Transverse colon (tissue), 4 donors: ENCODE results near the gene RPL28. TPM values are rescaled to one million over a fixed set of nuclear protein-coding genes. Genes with fewer than 3 reads are reported as not detected.

Experiments
- DNase-seq: peaks from one replicate; pipeline ENCODE4 v3.0.0-alpha.2; 2019
- H3K27ac ChIP-seq, 4 donors: fragments of 200-600 bp; sonication (generic); 2 replicates each; pipeline ENCODE4 v1.5.1; 2016 to 2018; ENCODE audit warnings: inconsistent platforms in 4 of 4
- H3K27me3 ChIP-seq: fragments of 200-600 bp; sonication (generic); 2 replicates; pipeline ENCODE4 v1.5.1; 2017; ENCODE audit warnings: inconsistent platforms
- H3K36me3 ChIP-seq, 4 donors: fragments of 200-600 bp; sonication (generic); 2 replicates each; pipeline ENCODE4 v1.5.1; 2017 to 2019; ENCODE audit warnings: inconsistent platforms in 4 of 4
- H3K4me1 ChIP-seq, 4 donors: fragments of 200-600 bp; sonication (generic); 2 replicates each; pipeline ENCODE4 v1.5.1; 2017 to 2020; ENCODE audit warnings: inconsistent platforms in 4 of 4
- H3K4me3 ChIP-seq, 4 donors: fragments of 200-600 bp; sonication (generic); 1 replicate in 1 of 4; 2 replicates in 3 of 4; pipeline versions ENCODE4 v1.5.1 to v1.6.1; 2017 to 2019; ENCODE audit warnings: inconsistent platforms in 4 of 4
- H3K9me3 ChIP-seq, 2 donors: fragments of 200-600 bp; sonication (generic); 2 replicates each; pipeline ENCODE4 v1.5.1; 2017 to 2019; ENCODE audit warnings: inconsistent platforms in 2 of 2
- EP300 ChIP-seq: sonication (generic); formaldehyde crosslinking; IDR thresholded peaks from one replicate; pipeline ENCODE4 v1.6.1; 2017; ENCODE audit warnings: antibody characterized with exemption, low read depth
- POLR2A ChIP-seq: fragments of 450-650 bp; IDR thresholded peaks from one replicate; pipeline ENCODE4 v1.6.1; 2016; ENCODE audit warnings: antibody characterized with exemption, mild to moderate bottlenecking, moderate library complexity
- POLR2AphosphoS5 ChIP-seq, 3 donors: sonication (generic); formaldehyde crosslinking; IDR thresholded peaks; one replicate each; pipeline ENCODE4 v1.6.1; 2016; ENCODE audit warnings: antibody characterized with exemption in 3 of 3
- WGBS, 2 donors: methylation state at CpG; one replicate each; pipeline ENCODE4 v1.1.5; 2018; ENCODE audit warnings: low coverage in 1 of 2; 5-methylcytosine and 5-hydroxymethylcytosine counted together
- in situ Hi-C, 4 donors: fragments of 200-750 bp; cut with MboI; loops; one replicate each; pipeline versions ENCODE4 v1.15.0 to v1.15.1; 2017; ENCODE audit warnings: low sequenced_read_pairs in 3 of 4, low pct_ligation_motif_present in 1 of 4, low pct_unique_long_range_greater_than_20kb in 1 of 4
- intact Hi-C: fragments of 100-400 bp; cut with DNase I; formaldehyde crosslinking; loops from one replicate; pipeline ENCODE4 v1.15.1; 2023; ENCODE audit warnings: low total_unique reads
- total RNA-seq, 4 donors: library from RNA; depleted of rRNA; stranded (reverse); fragments of >200 nt; gene quantifications; one replicate each; pipeline ENCODE4 v1.1.0, GENCODE V29; 2016
- TF ChIP-seq, protein P1 (sequence below), 5 experiments: fragments of 200-600 bp in 3 of 5; fragments of 450-650 bp in 2 of 5; sonication (generic) in 3 of 5; IDR thresholded peaks; 1 replicate in 2 of 5; 2 replicates in 3 of 5; pipeline ENCODE4 v1.5.1; 2016 to 2017; ENCODE audit warnings: antibody characterized with exemption in 5 of 5, inconsistent platforms in 3 of 5, mild to moderate bottlenecking in 2 of 5, moderate library complexity in 1 of 5

RPL28 gene
- total RNA-seq, 4 donors from 2014 or later: 448 to 648 (median 605) TPM

DNA sequence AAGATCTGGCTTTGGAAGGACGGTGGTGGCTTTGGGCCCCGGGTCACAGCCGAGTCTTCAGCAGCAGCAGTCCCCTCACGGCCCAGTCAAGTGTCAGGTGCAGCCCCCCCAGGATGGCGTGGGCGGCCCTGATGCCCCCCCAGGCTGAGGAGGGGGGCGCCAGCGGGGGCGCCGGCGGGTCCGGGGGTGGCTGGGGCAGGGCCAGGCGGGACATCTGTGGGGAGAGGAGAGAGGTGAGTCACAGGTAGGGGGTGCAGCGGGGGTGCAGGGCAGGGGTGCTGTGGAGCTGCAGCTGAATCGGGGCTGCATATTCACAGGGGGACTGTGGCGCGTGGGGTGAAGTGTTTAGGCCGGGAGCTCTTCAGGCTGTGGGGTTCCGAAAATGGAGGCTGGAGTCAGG is 19.8 kb upstream of the RPL28 start:
- 76 to 80% methylated on average over 7 to 16 of the region's 19 CpGs for WGBS, 2 donors
- no peak for DNase-seq
- intact Hi-C loops (no loop called here), in situ Hi-C loops (no loop called here)
- H3K4me3 ChIP-seq: no peak overlapping the region
- no peak overlapping the region for H3K27ac ChIP-seq
- H3K36me3 ChIP-seq: no peaks in the 10 kb centered on the region
- no peak for TF ChIP-seq EP300
- no peak for TF ChIP-seq POLR2A
- no peak for TF ChIP-seq POLR2AphosphoS5 (IDR thresholded peaks at IDR 0.05)
- TF ChIP-seq, protein P1, sequence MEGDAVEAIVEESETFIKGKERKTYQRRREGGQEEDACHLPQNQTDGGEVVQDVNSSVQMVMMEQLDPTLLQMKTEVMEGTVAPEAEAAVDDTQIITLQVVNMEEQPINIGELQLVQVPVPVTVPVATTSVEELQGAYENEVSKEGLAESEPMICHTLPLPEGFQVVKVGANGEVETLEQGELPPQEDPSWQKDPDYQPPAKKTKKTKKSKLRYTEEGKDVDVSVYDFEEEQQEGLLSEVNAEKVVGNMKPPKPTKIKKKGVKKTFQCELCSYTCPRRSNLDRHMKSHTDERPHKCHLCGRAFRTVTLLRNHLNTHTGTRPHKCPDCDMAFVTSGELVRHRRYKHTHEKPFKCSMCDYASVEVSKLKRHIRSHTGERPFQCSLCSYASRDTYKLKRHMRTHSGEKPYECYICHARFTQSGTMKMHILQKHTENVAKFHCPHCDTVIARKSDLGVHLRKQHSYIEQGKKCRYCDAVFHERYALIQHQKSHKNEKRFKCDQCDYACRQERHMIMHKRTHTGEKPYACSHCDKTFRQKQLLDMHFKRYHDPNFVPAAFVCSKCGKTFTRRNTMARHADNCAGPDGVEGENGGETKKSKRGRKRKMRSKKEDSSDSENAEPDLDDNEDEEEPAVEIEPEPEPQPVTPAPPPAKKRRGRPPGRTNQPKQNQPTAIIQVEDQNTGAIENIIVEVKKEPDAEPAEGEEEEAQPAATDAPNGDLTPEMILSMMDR (IDR thresholded peaks at IDR 0.05): no peak
- peaks cover 3 to 17% (median 14%) of the 10 kb centered on the region in 4 donors for H3K4me1 ChIP-seq
- no peaks in the 10 kb centered on the region for H3K9me3 ChIP-seq
- H3K27me3 ChIP-seq: peaks cover 39% of the 10 kb centered on the region

DNA sequence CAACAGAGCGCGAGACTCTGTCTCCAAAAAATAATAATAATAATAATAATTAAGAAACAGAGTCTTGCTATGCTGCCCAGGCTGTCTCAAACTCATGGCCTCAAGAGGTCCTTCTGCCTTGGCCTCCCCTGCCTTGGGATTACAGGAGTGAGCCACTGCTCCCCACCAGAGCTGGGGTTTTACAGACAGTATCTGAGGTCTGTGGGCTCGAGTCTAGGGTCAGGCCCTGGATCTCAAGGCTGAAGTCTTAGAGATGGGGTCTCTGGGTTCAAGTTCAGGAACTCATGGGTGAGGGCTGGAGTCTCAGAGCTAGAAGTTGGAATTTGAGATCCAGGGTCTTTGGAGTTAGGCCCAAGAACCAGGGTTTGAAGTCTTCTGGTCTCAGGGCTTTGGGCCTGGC is 18.9 kb upstream of the RPL28 start:
- TF ChIP-seq POLR2AphosphoS5 (IDR thresholded peaks at IDR 0.05): no peak
- no peak for TF ChIP-seq EP300
- no peak for TF ChIP-seq POLR2A
- TF ChIP-seq, protein P1 (IDR thresholded peaks at IDR 0.05): no peak
- intact Hi-C loops: no loop called here
- in situ Hi-C loops: no loop called here
- Histone ChIP-seq H3K27me3 (peaks cover 48% of the 10 kb centered on the region), H3K4me3 (no peak overlapping the region), H3K4me1 (peaks cover 3 to 17% (median 14%) of the 10 kb centered on the region in 4 donors), H3K27ac (no peak overlapping the region), H3K9me3 (no peaks in the 10 kb centered on the region), H3K36me3 (no peaks in the 10 kb centered on the region)
- 90% methylated on average over 3 of the region's 3 CpGs; no CpG with 5 or more reads in 1 of the 2 donors for WGBS, 2 donors
- DNase-seq: no peak

DNA sequence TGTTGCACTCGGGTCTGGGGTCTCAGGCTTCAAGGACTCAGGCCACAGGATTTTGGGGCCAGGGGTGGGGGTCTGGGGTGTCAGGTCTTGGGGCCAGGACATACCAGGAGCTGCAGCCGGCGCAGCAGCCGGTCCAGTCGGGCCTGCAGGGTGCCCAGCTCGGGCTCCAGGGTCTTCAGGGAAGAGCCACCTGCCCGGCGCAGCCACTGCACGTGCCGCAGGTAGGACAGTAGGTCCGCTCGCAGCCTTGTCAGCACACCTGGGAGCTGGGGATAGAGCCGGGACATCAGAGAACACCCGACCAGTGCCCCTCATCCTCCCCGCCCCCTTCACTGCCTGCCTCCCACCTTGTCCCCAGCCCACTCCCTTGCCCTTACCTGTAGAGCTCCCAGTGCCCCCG is 17.6 kb upstream of the RPL28 start:
- in situ Hi-C loops (no loop called here), intact Hi-C loops (no loop called here)
- Histone ChIP-seq H3K36me3 (no peaks in the 10 kb centered on the region), H3K27ac (no peak overlapping the region), H3K9me3 (no peaks in the 10 kb centered on the region), H3K27me3 (peaks cover 61% of the 10 kb centered on the region), H3K4me1 (peaks cover 3 to 17% (median 14%) of the 10 kb centered on the region in 4 donors), H3K4me3 (no peak overlapping the region)
- DNase-seq: no peak
- TF ChIP-seq POLR2A: no peak
- no peak for TF ChIP-seq POLR2AphosphoS5 (IDR thresholded peaks at IDR 0.05)
- no peak for TF ChIP-seq EP300
- TF ChIP-seq, protein P1 (IDR thresholded peaks at IDR 0.05): no peak
- 72% methylated on average over 10 of the region's 16 CpGs; no CpG with 5 or more reads in 1 of the 2 donors for WGBS, 2 donors

DNA sequence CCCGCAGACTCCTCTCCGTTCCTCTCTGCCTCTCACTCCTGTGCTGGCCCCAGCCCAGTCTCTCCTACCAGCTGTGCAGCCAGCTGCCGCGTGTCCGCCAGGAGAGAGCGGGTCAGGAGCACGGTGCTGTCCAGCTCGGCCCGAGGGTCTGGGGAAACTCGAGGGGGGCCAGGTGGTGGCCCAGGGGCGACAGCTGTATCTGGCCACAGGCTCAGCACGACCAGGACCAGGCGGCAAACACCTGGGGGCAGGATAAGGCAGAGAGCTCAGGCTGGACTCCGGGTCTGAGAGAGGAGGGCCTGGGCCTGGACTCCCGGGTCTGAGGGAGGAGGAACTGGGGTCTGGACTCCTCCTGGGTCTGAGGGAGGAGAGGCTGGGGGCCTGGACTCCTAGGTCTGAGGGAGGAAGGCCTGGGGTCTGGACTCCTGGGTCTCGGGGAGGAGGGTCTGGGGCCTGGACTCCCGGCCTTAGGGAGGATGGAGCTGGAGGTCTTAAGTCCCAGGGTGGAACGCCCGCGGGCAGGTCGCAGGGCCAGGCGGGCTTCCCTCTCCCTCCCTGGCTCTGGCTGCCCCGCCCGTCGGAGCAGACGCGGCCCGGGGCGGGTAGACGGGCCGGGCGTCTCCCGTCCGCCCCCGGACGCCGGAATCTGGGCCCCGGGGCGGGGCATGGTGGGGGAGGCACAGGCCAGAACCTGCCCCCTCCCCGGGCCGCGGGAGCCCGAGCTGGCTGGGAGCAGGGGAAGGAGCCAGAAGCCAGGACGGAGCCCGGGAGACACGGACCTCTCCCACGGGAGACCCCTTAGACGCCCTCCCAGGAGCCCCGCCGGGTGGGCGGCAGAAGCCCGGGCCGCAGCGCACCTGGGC is 16.8 kb upstream of the RPL28 start:
- Histone ChIP-seq H3K27me3 (peaks cover 69% of the 10 kb centered on the region), H3K4me3 (peak overlapping the region in 2 of 4 donors; percentile 12 to 35), H3K9me3 (no peaks in the 10 kb centered on the region), H3K36me3 (no peaks in the 10 kb centered on the region), H3K4me1 (peaks cover 3 to 22% (median 15%) of the 10 kb centered on the region in 4 donors), H3K27ac (no peak overlapping the region)
- DNase-seq: no peak
- intact Hi-C loops (no loop called here), in situ Hi-C loops (no loop called here)
- 8% methylated on average over 48 of the region's 54 CpGs; no CpG with 5 or more reads in 1 of the 2 donors for WGBS, 2 donors
- TF ChIP-seq, protein P1 (IDR thresholded peaks at IDR 0.05): no peak
- TF ChIP-seq POLR2A (no peak), EP300 (no peak), POLR2AphosphoS5 (IDR thresholded peaks at IDR 0.05) (no peak)
